GM12801 (cell line): Measurements from ENCODE around the gene LUC7L.

Source experiments
- TF ChIP-seq, protein P1 (sequence below): IDR thresholded peaks from one replicate; pipeline ENCODE4 v1.5.1; 2011; ENCODE audit warnings: control low read depth; ENCODE audit not compliant: insufficient read length; ENCODE audit errors: extremely low read depth

LUC7L gene

DNA sequence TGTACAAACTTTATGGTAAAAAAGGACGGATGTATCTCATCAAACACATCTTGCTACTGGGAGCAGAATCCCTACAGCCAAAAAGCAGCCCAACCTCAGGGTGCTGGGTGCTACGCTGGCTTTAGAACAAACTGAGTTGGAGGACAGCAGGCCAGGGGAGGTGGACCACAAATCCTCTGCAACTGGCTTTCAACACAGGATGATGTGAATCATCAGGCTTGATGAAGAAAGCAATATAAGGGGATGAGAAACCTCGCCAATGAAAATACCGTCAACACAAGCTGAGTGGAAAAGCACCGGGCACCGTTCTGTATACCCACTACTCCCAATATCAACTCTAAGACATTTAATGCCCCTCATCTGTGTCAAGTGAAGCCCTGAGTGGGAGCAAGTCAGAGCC lies 34.7 kb downstream of the LUC7L start:
- TF ChIP-seq, protein P1, sequence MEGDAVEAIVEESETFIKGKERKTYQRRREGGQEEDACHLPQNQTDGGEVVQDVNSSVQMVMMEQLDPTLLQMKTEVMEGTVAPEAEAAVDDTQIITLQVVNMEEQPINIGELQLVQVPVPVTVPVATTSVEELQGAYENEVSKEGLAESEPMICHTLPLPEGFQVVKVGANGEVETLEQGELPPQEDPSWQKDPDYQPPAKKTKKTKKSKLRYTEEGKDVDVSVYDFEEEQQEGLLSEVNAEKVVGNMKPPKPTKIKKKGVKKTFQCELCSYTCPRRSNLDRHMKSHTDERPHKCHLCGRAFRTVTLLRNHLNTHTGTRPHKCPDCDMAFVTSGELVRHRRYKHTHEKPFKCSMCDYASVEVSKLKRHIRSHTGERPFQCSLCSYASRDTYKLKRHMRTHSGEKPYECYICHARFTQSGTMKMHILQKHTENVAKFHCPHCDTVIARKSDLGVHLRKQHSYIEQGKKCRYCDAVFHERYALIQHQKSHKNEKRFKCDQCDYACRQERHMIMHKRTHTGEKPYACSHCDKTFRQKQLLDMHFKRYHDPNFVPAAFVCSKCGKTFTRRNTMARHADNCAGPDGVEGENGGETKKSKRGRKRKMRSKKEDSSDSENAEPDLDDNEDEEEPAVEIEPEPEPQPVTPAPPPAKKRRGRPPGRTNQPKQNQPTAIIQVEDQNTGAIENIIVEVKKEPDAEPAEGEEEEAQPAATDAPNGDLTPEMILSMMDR, result no peak

DNA sequence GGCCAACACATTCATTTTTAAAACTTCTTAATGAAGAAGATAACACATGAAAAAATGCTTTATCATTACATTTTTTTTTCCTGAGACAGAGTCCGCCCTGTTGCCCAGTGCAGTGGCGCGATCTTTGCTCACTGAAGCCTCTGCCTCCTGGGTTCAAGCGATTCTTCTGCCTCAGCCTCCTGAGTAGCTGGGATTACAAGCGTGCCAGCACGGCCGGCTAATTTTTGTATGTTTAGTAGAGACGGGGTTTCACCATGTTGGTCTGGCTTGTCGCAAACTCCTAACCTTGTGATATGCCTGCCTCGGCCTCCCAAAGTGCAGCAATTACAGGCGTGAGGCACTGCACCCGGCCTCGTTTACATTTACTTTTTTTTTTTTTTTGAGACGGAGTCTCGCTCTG lies 35.8 kb downstream of the LUC7L start:
- TF ChIP-seq, protein P1, result no peak

DNA sequence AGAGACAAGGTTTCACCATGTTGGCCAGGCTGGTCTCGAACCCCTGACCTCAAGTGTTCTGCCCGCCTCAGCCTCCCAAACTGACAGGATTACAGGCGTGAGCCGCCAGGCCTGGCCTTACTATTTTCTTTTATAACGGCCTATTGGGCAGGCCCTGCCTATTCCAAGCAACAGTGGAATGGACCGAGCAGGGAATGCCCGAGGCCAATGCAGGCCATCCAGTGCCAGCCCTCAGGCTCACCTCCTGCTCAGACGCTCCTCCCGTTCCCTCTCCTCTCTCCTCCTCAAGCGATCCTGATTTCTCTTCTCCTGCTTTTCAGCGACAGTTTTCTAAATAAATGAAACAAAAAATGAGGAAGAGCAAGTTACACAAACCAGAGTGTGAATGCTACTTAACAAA lies 36.6 kb downstream of the LUC7L start:
- TF ChIP-seq, protein P1, result no peak

DNA sequence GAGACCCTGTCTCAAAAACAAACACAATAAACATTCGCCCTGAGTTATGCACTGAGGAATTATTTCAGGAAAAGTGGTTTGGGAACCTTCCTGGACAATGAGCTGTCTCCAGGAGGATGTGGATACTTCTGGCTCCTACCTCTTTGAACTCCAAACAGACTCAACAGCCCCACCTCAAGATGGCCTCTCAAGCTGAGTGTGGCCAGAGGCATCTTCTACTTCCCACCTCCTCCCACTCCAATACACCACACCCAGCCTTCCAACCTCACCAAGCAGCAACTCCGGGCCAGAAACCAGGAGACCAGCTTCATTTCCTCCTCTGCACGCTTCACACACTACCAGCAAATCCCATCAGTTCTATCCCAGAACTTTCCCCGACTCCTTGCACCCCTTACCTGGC lies 37.4 kb downstream of the LUC7L start:
- TF ChIP-seq, protein P1, result no peak

DNA sequence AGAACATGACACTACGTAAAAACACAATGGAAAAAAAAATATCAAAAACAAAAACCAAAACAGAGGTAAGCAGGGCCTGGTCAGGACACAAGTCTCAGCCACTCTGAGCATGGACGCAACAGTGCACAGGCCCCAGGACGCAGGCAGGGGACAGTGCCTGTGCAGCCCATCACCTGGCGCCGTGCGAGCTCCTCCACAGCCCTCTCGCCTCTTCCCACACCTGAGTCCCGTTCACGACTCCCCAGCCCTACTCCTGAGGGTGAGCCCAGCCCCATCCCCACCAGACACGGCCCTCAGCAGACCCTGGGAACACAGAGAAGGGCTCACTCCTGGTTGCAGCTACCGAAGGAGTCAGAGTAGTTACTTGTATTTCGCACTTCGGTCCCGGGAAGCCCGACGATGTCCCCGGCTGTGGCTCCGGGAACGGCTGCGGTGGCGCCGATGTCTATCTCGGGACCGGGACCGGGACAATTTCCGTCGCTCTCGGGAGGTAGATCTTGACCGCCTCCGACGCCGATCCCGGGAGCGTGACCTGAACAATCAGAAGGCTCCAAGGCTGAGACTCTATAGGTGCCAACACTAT lies 39.6 kb downstream of the LUC7L start:
- TF ChIP-seq, protein P1, result no peak

DNA sequence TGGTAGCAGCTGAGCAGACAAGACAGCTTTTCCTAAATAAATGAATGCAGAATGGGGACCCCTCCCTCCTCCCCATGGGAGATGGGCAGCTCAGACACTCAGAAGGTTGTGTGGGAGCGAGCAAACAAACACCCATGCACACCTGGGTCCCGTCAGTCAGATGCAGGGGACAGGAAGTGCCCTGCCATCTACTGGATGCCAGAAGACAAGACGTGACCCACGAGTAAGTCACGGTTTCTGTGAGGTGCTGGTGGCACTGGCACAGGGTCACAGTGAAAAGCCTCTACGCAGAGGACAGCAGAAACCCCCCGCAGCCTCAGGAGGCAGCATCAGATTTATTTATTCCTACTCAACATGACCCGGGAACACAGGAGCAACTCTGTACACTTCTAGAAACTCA lies 40.6 kb downstream of the LUC7L start:
- TF ChIP-seq, protein P1, result no peak

DNA sequence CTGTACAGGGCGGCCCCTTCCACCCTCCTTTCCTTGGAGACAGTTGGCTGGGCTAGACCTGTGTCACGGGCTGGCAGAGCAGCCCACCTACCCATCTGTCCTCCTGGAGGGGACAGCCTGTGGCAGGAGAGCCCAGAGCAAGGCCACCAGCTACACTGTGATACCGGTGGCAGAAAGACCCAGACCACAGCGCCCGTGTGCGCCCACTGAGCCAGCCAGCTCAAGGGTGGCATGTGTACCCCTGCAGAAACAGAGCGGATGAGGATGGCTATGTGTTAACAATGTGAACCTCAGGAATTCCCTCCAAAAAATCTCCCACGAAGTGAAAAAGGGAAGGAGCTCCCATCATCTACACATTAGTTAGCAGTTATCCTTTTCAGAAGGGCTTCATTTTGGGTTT lies 41.9 kb downstream of the LUC7L start:
- TF ChIP-seq, protein P1, result no peak
